Stimulated activated CD4-positive, alpha-beta T cell treated with anti-CD3 and anti-CD28 coated beads, Interleukin-4, amount 100 ng/mL, for 24 hours (primary cell): ENCODE measurements around the gene PADI3.

Experiments used
- DNase-seq: peaks from one replicate; pipeline ENCODE4 v3.0.0-alpha.2; 2020

PADI3 gene

GRCh38 chr1:17243274-17243673, 5.6 kb upstream of the PADI3 start:
- no peak for DNase-seq

- no peak for DNase-seq
Measured at GRCh38 chr1:17244821-17245740, 3.8 kb upstream of the PADI3 start.

DNA sequence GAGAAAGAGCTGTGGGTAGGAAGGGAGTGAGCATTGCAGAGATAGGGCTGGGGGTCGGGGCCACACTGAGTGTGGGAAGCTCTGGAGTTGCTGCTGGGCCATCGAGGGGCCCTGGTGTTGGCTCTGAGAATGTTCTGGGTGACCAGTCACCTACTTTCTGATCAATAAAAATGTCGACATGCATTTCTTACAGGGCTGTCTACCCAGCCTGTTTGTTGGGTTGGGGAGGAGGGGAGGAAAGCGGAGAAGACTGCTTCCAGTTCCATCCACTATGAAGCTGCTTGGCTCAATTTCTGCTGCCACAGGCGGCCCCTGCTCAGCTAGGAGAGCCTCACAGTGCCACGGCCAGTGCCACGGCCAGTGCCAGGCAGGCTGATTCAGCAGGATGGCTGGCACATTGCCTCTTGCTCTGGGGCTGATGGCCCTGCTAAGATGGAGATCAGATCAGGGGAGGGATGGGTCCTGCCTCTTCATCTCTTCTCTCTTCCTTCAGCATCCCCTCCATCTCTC, 3.0 kb upstream of the PADI3 start:
- DNase-seq: no peak

DNA sequence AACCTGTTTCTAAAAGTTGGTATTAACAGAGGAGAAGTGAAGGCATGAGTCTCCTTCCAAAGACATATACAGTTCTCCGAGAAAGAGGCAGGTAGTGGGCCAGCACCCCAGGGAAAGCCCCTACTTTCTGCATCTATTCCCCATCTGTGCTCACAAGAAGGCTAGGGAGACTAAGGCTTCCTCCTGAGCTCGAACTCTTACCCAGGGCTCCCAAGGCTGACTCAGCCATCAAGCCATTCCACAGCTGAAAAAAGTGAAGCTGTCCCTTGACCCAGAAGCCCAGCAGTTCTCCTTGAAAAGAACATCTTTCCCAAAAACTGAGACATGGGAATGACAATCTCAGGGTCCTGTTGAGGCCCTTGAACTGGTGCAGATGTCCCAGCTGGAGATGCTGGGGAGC, 1.9 kb upstream of the PADI3 start:
- DNase-seq: no peak

GRCh38 chr1:17250601-17251000, 1.7 kb downstream of the PADI3 start:
- DNase-seq: no peak

- no peak for DNase-seq
Measured at GRCh38 chr1:17251246-17251645, 2.3 kb downstream of the PADI3 start.

- DNase-seq: no peak
Measured at GRCh38 chr1:17251701-17252376, 2.9 kb downstream of the PADI3 start.

- no peak for DNase-seq
Measured at GRCh38 chr1:17255336-17255735, 6.4 kb downstream of the PADI3 start.

- DNase-seq: no peak
Measured at GRCh38 chr1:17258116-17258757, 9.3 kb downstream of the PADI3 start.

DNA sequence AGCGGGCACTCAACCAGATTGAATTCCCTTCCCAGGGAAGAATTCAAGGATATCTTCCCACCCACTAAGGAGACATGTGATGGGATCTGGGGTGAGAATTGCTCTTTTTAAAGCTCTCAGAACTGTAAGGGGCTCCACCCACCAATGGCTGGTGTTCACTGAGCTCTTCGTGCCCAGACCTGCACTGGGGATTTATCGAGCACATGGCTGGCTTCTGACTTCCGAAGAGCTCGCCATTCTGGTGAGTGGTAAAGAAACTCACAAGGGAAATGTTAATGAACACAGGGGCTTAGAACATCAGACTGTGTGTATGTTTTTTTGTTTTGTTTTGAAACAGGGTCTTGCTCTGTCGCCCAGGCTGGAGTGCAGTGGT, 9.8 kb downstream of the PADI3 start:
- no peak for DNase-seq

DNA sequence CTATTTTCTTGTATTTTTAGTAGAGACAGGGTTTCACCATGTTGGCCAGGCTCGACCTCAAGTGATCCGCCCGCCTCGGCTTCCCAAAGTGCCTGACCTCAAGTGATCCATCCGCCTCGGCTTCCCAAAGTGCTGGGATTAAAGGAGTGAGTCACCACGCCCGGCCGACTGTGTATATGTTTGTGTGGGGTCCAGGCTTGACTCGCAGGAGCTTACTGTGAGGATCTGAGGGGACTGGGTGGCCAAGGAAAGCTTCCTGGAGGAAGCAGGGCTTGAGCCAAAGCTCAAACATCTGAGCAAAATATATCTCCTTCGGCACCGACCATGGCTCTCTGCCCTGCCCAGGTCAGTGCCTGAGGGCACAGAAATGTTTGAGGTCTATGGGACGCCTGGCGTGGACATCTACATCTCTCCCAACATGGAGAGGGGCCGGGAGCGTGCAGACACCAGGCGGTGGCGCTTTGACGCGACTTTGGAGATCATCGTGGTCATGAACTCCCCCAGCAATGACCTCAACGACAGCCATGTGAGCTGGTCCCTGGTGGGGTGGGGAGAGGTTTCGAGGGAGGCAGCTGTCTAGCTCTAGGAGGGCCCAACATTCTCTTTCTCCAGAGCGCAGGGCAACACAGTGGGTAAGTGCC, 10.5 kb downstream of the PADI3 start:
- DNase-seq: no peak

GRCh38 chr1:17260264-17260663, 11.4 kb downstream of the PADI3 start:
- DNase-seq: no peak

- DNase-seq: no peak
Measured at GRCh38 chr1:17260738-17261137, 11.8 kb downstream of the PADI3 start.

DNA sequence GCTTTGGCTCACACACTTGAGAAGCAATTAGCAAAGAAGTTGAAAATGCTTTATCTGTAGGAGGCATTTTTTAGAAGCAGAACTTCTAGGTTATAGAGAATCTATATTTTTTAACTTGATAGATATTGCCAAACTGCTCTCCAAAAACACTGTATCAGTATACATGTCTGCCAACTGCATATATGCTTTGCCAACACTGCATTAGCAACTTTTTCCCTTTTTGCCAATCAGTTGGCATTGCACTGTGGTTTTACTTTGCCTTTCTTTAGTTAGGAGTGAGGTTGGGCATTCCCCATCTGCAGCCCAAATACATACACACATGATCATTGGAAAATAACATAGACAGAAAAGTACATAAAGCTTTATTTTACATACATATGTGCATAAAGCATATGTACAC, 15.0 kb downstream of the PADI3 start:
- DNase-seq: no peak

- DNase-seq: no peak
Measured at GRCh38 chr1:17264470-17264869, 15.6 kb downstream of the PADI3 start.

GRCh38 chr1:17265162-17265561, 16.3 kb downstream of the PADI3 start:
- DNase-seq: no peak

DNA sequence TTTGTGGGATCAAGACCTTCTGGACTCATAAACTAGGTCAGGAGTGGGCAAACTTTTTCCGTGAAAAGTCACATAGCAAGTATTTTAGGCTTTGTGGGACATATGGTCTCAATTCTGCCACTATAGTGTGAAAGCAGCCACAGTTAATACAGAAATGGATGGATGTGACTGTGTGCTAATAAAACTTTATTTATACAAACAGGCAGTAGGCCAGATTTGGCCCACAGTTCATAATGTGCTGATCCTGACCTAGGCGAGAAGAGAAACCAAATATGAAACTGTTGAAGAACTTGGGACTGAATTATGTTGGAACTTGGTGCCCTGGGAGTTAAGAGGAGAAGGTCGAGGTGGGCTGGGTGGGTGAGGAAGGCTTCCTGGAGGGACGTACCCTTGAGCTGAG, 17.1 kb downstream of the PADI3 start:
- DNase-seq: no peak

DNA sequence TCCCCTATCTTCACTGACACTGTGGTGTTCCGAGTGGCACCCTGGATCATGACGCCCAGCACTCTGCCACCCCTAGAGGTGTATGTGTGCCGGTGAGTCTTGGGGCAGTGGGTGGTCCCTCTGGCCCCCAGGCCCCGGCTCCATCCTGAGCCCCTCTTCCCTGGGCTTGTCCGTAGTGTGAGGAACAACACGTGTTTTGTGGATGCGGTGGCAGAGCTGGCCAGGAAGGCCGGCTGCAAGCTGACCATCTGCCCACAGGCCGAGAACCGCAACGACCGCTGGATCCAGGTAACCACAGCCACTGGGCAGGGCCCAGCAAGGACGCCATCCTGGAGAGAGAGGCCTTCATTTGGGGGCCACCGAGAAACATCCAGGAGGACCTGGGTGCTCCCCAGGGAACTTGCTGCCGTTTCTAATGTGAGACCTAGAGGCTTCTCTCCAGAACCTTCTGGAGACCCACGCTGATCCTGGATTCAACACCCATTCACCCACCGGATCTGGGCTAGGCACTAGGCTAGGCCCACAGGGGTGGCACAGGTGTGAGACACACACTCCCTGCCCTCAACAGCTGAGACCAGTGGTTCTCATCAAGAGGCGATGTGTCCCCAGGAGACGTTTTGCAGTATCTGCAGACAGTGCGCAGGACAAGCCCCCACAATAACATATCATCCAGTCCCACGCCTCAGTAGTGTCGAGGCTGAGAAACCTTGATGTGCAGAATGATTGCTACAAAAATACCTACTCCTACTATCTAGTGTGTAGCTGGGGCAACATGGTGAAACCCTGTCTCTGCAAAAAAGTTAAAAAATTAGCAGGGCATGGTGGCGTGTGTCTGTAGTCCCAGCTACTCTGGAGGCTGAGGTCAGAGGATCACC, 22.2 kb downstream of the PADI3 start:
- DNase-seq: no peak

GRCh38 chr1:17272066-17272465, 23.2 kb downstream of the PADI3 start:
- DNase-seq: no peak

DNA sequence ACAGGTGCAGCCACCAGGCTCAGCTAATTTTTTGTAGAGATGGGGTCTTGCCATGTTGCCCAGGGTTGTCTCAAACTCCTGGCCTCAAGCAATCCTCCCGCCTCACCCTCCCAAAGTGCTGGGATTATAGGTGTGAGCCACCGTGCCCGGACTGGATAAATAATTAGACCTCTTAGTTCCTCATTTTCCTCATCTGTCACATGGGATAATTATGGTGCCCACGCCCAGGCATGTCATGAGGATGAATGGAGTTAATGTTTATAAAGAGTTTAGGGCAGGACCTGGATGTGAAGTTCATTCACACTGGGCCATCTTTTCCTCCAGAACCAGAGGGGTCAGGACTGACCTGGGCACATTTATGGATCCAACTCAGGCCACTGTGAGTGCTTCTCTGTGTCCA, 23.7 kb downstream of the PADI3 start:
- no peak for DNase-seq

GRCh38 chr1:17273096-17273495, 24.2 kb downstream of the PADI3 start:
- DNase-seq: no peak
